SK-N-SH treated with all-trans-retinoic acid at 6 μM for 48 hours (cell line): ENCODE results near the gene SPATA46.

Experiments used
- ATAC-seq: fragments of 200-7000 bp; cut with Tn5 transposase; 3 replicates; pipeline ENCODE4 v1.9.1; 2020; ENCODE audit warnings: mild to moderate bottlenecking, moderate library complexity
- ARNTL ChIP-seq: fragments of 450-650 bp; formaldehyde crosslinking; IDR thresholded peaks from 2 replicates; pipeline ENCODE4 v1.5.0; 2020; ENCODE audit warnings: low read depth, mild to moderate bottlenecking, moderate library complexity, borderline replicate concordance
- CREB5 ChIP-seq: fragments of 250-450 bp; sonication (Bioruptor Pico); IDR thresholded peaks from 2 replicates; pipeline ENCODE4 v1.5.1; 2020; ENCODE audit warnings: low read depth, mild to moderate bottlenecking, moderate library complexity
- CSDC2 ChIP-seq: fragments of 250-450 bp; sonication (Bioruptor Pico); IDR thresholded peaks from 2 replicates; pipeline ENCODE4 v1.5.0; 2020; ENCODE audit warnings: mild to moderate bottlenecking, moderate library complexity
- CSRNP3 ChIP-seq: fragments of 250-450 bp; sonication (Bioruptor Pico); IDR thresholded peaks from 2 replicates; pipeline ENCODE4 v1.5.1; 2021; ENCODE audit warnings: mild to moderate bottlenecking, moderate library complexity
- ESRRG ChIP-seq: fragments of 250-450 bp; sonication (Bioruptor Pico); IDR thresholded peaks from 2 replicates; pipeline ENCODE4 v1.6.1; 2021; ENCODE audit warnings: mild to moderate bottlenecking
- GLIS3 ChIP-seq: fragments of 250-450 bp; sonication (Bioruptor Pico); IDR thresholded peaks from 2 replicates; pipeline ENCODE4 v1.5.0; 2020; ENCODE audit warnings: mild to moderate bottlenecking, moderate library complexity
- ISL1 ChIP-seq: fragments of 250-450 bp; sonication (Bioruptor Pico); IDR thresholded peaks from 2 replicates; pipeline ENCODE4 v2.1.2; 2022; ENCODE audit warnings: mild to moderate bottlenecking, moderate library complexity
- OSR1 ChIP-seq: fragments of 250-450 bp; sonication (Bioruptor Pico); IDR thresholded peaks from 2 replicates; pipeline ENCODE4 v1.8.0; 2022; ENCODE audit warnings: moderate library complexity, mild to moderate bottlenecking, inconsistent platforms
- PATZ1 ChIP-seq: fragments of 250-450 bp; sonication (Bioruptor Pico); IDR thresholded peaks from 2 replicates; pipeline ENCODE4 v1.8.0; 2020; ENCODE audit warnings: mild to moderate bottlenecking, moderate library complexity, borderline replicate concordance
- PPARA ChIP-seq: fragments of 250-450 bp; sonication (Bioruptor Pico); IDR thresholded peaks from 2 replicates; pipeline ENCODE4 v1.5.0; 2020; ENCODE audit warnings: mild to moderate bottlenecking, borderline replicate concordance
- RARB ChIP-seq: fragments of 250-450 bp; sonication (Bioruptor Pico); IDR thresholded peaks from 2 replicates; pipeline ENCODE4 v1.8.0; 2021; ENCODE audit warnings: mild to moderate bottlenecking, moderate library complexity
- SNAI2 ChIP-seq: fragments of 250-450 bp; sonication (Bioruptor Pico); IDR thresholded peaks from 2 replicates; pipeline ENCODE4 v1.5.0; 2020; ENCODE audit warnings: mild to moderate bottlenecking, moderate library complexity
- TCF4 ChIP-seq: fragments of 250-450 bp; sonication (Bioruptor Pico); IDR thresholded peaks from 2 replicates; pipeline ENCODE4 v1.8.0; 2021; ENCODE audit warnings: mild to moderate bottlenecking, moderate library complexity, borderline replicate concordance
- TOX ChIP-seq: fragments of 250-450 bp; sonication (Bioruptor Pico); IDR thresholded peaks from 2 replicates; pipeline ENCODE4 v1.8.0; 2021; ENCODE audit warnings: mild to moderate bottlenecking, moderate library complexity, borderline replicate concordance
- ZC3H10 ChIP-seq: fragments of 250-450 bp; sonication (Bioruptor Pico); IDR thresholded peaks from 2 replicates; pipeline ENCODE4 v1.5.1; 2021; ENCODE audit warnings: mild to moderate bottlenecking, moderate library complexity
- ZFP3 ChIP-seq: fragments of 250-450 bp; sonication (Bioruptor Pico); IDR thresholded peaks from 2 replicates; pipeline ENCODE4 v1.5.0; 2020; ENCODE audit warnings: mild to moderate bottlenecking, moderate library complexity
- ZFP30 ChIP-seq: fragments of 450-650 bp; formaldehyde crosslinking; IDR thresholded peaks from 2 replicates; pipeline ENCODE4 v1.5.0; 2022; ENCODE audit warnings: mild to moderate bottlenecking, moderate library complexity
- ZNF565 ChIP-seq: fragments of 450-650 bp; formaldehyde crosslinking; conservative IDR thresholded peaks from 2 replicates; pipeline ENCODE4 v1.5.0; 2020; ENCODE audit warnings: low read depth, mild to moderate bottlenecking, moderate library complexity
- ZNF70 ChIP-seq: fragments of 450-650 bp; formaldehyde crosslinking; IDR thresholded peaks from 2 replicates; pipeline ENCODE4 v1.5.0; 2020; ENCODE audit warnings: mild to moderate bottlenecking, moderate library complexity
- ZNF8 ChIP-seq: fragments of 450-650 bp; formaldehyde crosslinking; IDR thresholded peaks from 2 replicates; pipeline ENCODE4 v1.5.0; 2020; ENCODE audit warnings: mild to moderate bottlenecking, moderate library complexity
- TF ChIP-seq, protein P1 (sequence below): fragments of 250-450 bp; sonication (Bioruptor Pico); IDR thresholded peaks from 2 replicates; pipeline ENCODE4 v1.5.0; 2020; ENCODE audit warnings: mild to moderate bottlenecking, moderate library complexity
- TF ChIP-seq, protein P2 (sequence below): fragments of 250-450 bp; sonication (Bioruptor Pico); IDR thresholded peaks from 2 replicates; pipeline ENCODE4 v1.8.0; 2021; ENCODE audit warnings: low read depth, mild to moderate bottlenecking, moderate library complexity, borderline replicate concordance

Gene SPATA46

GRCh38 chr1:162398999-162399580, 22.4 kb upstream of the SPATA46 start:
- ATAC-seq, result no peak
- TF ChIP-seq ZC3H10 (CRISPR knock-in tag), result no peak
- no peak for TF ChIP-seq CREB5 (CRISPR knock-in tag)
- no peak for TF ChIP-seq TOX (CRISPR knock-in tag)
- TF ChIP-seq ZNF8 (CRISPR knock-in tag), result no peak
- no peak for TF ChIP-seq PATZ1 (CRISPR knock-in tag)
- TF ChIP-seq PPARA (CRISPR knock-in tag), result no peak
- TF ChIP-seq TCF4 (CRISPR knock-in tag), result no peak
- TF ChIP-seq ESRRG (CRISPR knock-in tag), result no peak
- no peak for TF ChIP-seq GLIS3 (CRISPR knock-in tag)
- no peak for TF ChIP-seq CSDC2 (CRISPR knock-in tag)
- TF ChIP-seq, protein P1, sequence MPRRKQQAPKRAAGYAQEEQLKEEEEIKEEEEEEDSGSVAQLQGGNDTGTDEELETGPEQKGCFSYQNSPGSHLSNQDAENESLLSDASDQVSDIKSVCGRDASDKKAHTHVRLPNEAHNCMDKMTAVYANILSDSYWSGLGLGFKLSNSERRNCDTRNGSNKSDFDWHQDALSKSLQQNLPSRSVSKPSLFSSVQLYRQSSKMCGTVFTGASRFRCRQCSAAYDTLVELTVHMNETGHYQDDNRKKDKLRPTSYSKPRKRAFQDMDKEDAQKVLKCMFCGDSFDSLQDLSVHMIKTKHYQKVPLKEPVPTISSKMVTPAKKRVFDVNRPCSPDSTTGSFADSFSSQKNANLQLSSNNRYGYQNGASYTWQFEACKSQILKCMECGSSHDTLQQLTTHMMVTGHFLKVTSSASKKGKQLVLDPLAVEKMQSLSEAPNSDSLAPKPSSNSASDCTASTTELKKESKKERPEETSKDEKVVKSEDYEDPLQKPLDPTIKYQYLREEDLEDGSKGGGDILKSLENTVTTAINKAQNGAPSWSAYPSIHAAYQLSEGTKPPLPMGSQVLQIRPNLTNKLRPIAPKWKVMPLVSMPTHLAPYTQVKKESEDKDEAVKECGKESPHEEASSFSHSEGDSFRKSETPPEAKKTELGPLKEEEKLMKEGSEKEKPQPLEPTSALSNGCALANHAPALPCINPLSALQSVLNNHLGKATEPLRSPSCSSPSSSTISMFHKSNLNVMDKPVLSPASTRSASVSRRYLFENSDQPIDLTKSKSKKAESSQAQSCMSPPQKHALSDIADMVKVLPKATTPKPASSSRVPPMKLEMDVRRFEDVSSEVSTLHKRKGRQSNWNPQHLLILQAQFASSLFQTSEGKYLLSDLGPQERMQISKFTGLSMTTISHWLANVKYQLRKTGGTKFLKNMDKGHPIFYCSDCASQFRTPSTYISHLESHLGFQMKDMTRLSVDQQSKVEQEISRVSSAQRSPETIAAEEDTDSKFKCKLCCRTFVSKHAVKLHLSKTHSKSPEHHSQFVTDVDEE (CRISPR knock-in tag), result no peak
- TF ChIP-seq ARNTL (CRISPR knock-in tag), result no peak
- no peak for TF ChIP-seq ZNF70 (CRISPR knock-in tag)
- no peak for TF ChIP-seq SNAI2
- no peak for TF ChIP-seq ZFP30 (CRISPR knock-in tag)
- TF ChIP-seq RARB, result no peak
- TF ChIP-seq, protein P2, sequence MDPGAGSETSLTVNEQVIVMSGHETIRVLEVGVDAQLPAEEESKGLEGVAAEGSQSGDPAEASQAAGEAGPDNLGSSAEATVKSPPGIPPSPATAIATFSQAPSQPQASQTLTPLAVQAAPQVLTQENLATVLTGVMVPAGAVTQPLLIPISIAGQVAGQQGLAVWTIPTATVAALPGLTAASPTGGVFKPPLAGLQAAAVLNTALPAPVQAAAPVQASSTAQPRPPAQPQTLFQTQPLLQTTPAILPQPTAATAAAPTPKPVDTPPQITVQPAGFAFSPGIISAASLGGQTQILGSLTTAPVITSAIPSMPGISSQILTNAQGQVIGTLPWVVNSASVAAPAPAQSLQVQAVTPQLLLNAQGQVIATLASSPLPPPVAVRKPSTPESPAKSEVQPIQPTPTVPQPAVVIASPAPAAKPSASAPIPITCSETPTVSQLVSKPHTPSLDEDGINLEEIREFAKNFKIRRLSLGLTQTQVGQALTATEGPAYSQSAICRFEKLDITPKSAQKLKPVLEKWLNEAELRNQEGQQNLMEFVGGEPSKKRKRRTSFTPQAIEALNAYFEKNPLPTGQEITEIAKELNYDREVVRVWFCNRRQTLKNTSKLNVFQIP (CRISPR knock-in tag), result no peak

DNA sequence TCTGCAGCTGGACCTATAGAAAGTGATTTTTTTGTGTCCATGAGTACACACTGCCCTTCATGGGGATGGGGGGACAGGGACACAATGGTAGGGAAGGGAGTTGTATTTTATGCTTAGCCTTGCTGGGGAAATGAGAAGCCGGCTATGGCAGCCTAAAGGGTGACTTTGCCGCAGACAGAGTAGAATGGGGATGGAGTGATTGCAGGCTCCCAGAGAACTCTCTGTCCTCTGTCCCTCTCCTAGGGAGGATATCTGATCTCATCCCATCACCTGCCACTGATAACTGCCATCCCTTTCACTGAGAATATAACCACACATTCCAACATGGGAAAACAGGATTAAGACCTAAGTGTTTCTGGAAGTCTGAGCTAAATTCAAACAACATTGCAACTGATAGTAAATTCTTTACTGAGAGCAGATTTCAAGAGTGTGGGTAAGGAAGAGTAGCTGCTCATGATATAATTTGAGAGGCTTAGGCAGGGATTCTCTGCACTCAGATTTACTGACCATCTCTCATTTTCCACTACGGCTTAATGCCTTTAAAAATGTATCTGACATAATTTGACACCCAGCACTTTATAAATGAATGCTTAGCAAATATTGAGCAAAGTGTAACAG, 21.4 kb upstream of the SPATA46 start:
- TF ChIP-seq ZFP3 (CRISPR knock-in tag) (no peak), PATZ1 (CRISPR knock-in tag) (no peak)
- no peak for ATAC-seq

GRCh38 chr1:162397039-162397448, 20.4 kb upstream of the SPATA46 start:
- peak; percentile 56 for ATAC-seq
- TF ChIP-seq RARB (no peak), ZFP30 (CRISPR knock-in tag) (no peak), ISL1 (CRISPR knock-in tag) (no peak), ZNF565 (CRISPR knock-in tag) (no peak), CSRNP3 (CRISPR knock-in tag) (no peak), ZNF8 (CRISPR knock-in tag) (no peak), TCF4 (CRISPR knock-in tag) (no peak), PPARA (CRISPR knock-in tag) (no peak), TOX (CRISPR knock-in tag) (no peak), OSR1 (CRISPR knock-in tag) (no peak), CSDC2 (CRISPR knock-in tag) (no peak), PATZ1 (CRISPR knock-in tag) (no peak), ZFP3 (CRISPR knock-in tag) (no peak)
- TF ChIP-seq, protein P2 (CRISPR knock-in tag), result no peak
